Stimulated activated naive CD8-positive, alpha-beta T cell treated with anti-CD3 and anti-CD28 coated beads, Interleukin-15, amount 100 ng/mL, for 72 hours (primary cell): Measurements from ENCODE around the gene NUP93.
"Not testable (repeated sequence)": the region's sequence is repeated elsewhere in the genome, so short reads cannot be mapped to it uniquely, and the experiment has no call there.

ENCODE experiments used
- ATAC-seq: fragments of 150-1000 bp; cut with Tn5 transposase; 2 replicates; pipeline ENCODE4 v1.10.0; 2021; ENCODE audit warnings: mild to moderate bottlenecking, moderate library complexity
- DNase-seq, 2 donors: peaks; one replicate each; pipeline ENCODE4 v3.0.0; 2021 to 2022
- H3K27ac Mint-ChIP-seq, 2 donors: one replicate each; pipeline ENCODE4 v1.8.0; 2022; ENCODE audit warnings: mild to moderate bottlenecking in 2 of 2, mixed read lengths in 2 of 2, moderate library complexity in 2 of 2
- H3K27me3 Mint-ChIP-seq: one replicate; pipeline ENCODE4 v1.8.0; 2022; ENCODE audit warnings: mixed read lengths
- H3K4me1 Mint-ChIP-seq: one replicate; pipeline ENCODE4 v1.8.0; 2022; ENCODE audit warnings: mild to moderate bottlenecking, mixed read lengths
- H3K4me3 Mint-ChIP-seq, 2 donors: one replicate each; pipeline ENCODE4 v1.8.0; 2022; ENCODE audit warnings: mild to moderate bottlenecking in 2 of 2, mixed read lengths in 2 of 2, moderate library complexity in 1 of 2
- H3K9me3 Mint-ChIP-seq, 2 donors: one replicate each; pipeline ENCODE4 v1.8.0; 2022; ENCODE audit warnings: mixed read lengths in 2 of 2

NUP93 gene

DNA sequence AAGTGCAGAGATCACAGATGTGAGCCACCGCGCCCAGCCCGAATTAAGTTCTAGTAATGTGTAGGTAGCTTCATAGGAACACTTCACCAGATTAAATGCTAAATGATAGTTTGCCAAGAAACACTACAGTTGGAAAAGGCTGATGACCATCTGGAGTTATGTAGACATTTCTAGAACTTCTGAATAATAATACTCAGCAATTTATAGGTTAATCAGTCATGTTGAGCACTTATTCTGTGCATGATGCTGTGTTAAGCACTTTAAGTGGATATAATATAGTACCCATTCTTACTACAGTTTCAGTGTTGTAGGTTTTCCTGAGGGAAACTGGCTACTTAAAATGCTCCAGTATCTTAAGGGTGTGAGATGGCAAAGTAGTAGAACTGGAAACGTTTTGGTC, 45.2 kb downstream of the NUP93 start:
- Mint-ChIP-seq H3K27me3 (no peaks in the 10 kb centered on the region), H3K27ac (no peak overlapping the region), H3K4me3 (no peak overlapping the region), H3K4me1 (peaks cover 49% of the 10 kb centered on the region), H3K9me3 (no peaks in the 10 kb centered on the region)
- DNase-seq (no peak), ATAC-seq (no peak)

DNA sequence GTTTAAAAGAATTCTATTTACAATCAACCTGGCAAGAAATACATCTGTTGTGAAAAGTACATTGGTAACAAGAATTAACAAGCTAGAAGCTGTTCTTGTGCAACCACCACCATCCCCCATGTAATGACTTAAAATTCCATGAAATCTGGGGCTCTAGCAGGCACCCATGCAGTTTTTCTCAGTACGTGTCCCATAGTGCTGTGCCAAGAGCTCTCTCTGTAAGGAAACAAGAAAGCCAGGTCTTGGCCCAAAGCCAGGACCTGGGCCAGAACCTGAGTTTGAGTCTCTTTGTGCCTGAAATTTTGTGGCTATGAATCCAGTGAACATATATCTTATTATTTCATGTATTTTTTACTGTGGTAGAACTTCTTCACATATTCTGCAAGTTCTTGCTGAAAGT, 46.6 kb downstream of the NUP93 start:
- DNase-seq, result no peak
- Mint-ChIP-seq H3K4me3 (no peak overlapping the region), H3K27me3 (no peaks in the 10 kb centered on the region), H3K4me1 (peaks cover 35% of the 10 kb centered on the region), H3K9me3 (no peaks in the 10 kb centered on the region), H3K27ac (no peak overlapping the region)
- ATAC-seq, result no peak

GRCh38 chr16:56777001-56777400, 47.1 kb downstream of the NUP93 start:
- Mint-ChIP-seq H3K27ac (no peak overlapping the region), H3K27me3 (no peaks in the 10 kb centered on the region), H3K4me3 (no peak overlapping the region), H3K9me3 (no peaks in the 10 kb centered on the region), H3K4me1 (peaks cover 31% of the 10 kb centered on the region)
- DNase-seq (no peak), ATAC-seq (no peak)

DNA sequence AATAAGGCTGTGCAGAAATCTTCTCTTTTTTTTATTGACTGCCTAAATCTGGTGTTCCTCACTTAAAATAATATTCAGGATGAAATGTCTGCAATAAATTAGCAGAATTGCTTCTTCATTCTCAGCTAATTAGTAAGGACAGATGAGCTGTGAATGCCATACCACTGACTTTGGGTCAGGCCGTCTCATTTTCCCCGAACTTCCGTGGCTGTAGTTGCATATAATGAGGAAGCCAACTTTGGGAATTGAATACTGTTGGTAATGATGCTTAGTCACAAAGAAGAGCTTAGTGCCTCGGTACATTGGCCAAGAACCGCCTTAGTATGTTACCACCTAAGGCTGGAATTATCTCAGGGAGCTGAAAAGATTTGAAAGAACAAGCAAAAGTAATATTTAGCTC, 47.6 kb downstream of the NUP93 start:
- H3K4me1 Mint-ChIP-seq, result peaks cover 28% of the 10 kb centered on the region
- ATAC-seq (no peak), DNase-seq (no peak)
- H3K9me3 Mint-ChIP-seq, result no peaks in the 10 kb centered on the region
- H3K4me3 Mint-ChIP-seq, result no peak overlapping the region
- no peaks in the 10 kb centered on the region for H3K27me3 Mint-ChIP-seq
- H3K27ac Mint-ChIP-seq, result no peak overlapping the region

GRCh38 chr16:56779906-56780305, 50.0 kb downstream of the NUP93 start:
- DNase-seq (no peak), ATAC-seq (no peak)
- Mint-ChIP-seq H3K27me3 (no peaks in the 10 kb centered on the region), H3K4me1 (peaks cover 29% of the 10 kb centered on the region), H3K4me3 (no peak overlapping the region), H3K9me3 (no peaks in the 10 kb centered on the region), H3K27ac (no peak overlapping the region)

- peaks cover 29% of the 10 kb centered on the region for H3K4me1 Mint-ChIP-seq
- H3K27ac Mint-ChIP-seq, result no peak overlapping the region
- H3K27me3 Mint-ChIP-seq, result no peaks in the 10 kb centered on the region
- ATAC-seq, result no peak
- no peaks in the 10 kb centered on the region for H3K9me3 Mint-ChIP-seq
- no peak for DNase-seq
- no peak overlapping the region for H3K4me3 Mint-ChIP-seq
These were observed 50.7 kb downstream of the NUP93 start for GRCh38 chr16:56780646-56781045.

- Mint-ChIP-seq H3K9me3 (no peaks in the 10 kb centered on the region), H3K27ac (peak overlapping the region in 1 of 2 donors; percentile 28), H3K4me1 (peaks cover 29% of the 10 kb centered on the region), H3K4me3 (no peak overlapping the region), H3K27me3 (no peaks in the 10 kb centered on the region)
- no peak for DNase-seq
- no peak for ATAC-seq
These were observed 51.6 kb downstream of the NUP93 start for GRCh38 chr16:56781528-56781961.

DNA sequence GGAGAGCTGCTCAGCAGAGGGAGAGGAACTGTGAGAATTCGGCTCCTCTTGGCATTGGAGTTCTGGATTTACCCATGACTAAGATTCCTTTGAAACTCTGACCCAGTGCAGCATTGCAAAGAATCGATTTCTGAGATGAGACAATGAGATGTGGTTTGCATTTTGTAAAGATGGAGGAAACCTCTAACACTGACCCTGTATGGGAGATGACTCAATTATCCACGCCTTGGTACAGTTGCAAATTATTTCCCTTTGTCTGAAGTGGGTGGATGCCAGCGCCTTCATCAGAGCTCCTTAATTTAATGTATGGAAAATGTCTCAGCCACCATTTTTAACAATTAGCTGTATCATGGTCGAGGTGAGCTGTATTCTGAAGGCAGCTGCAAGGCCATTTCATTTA, 53.4 kb downstream of the NUP93 start:
- Mint-ChIP-seq H3K4me3 (no peak overlapping the region), H3K4me1 (peaks cover 23% of the 10 kb centered on the region), H3K27ac (no peak overlapping the region), H3K27me3 (no peaks in the 10 kb centered on the region), H3K9me3 (no peaks in the 10 kb centered on the region)
- ATAC-seq (peak; percentile 59), DNase-seq (no peak)

DNA sequence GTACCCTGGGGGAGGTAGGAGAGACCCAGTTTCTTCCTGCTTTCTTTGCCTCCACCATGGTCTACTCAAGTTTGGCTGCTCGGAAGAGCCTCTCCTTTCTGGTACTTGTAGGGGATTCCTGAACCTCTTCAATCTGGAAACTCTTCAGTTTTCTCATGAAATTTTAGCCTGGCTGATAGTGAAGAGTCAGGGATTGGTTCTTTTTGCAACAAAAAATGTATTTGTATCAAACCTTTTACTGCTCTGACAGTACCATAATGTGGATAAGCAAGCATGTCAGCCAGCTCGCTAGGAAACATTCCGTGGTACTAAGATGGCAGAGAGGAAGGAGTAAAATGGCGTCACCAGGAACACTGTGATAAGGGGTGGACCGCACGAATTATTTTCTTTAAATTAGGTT, 55.4 kb downstream of the NUP93 start:
- peaks cover 12% of the 10 kb centered on the region for H3K4me1 Mint-ChIP-seq
- no peak overlapping the region for H3K27ac Mint-ChIP-seq
- ATAC-seq (no peak), DNase-seq (no peak)
- H3K9me3 Mint-ChIP-seq, result no peaks in the 10 kb centered on the region
- H3K27me3 Mint-ChIP-seq, result no peaks in the 10 kb centered on the region
- no peak overlapping the region for H3K4me3 Mint-ChIP-seq

GRCh38 chr16:56787167-56787566, 57.2 kb downstream of the NUP93 start:
- Mint-ChIP-seq H3K27me3 (no peaks in the 10 kb centered on the region), H3K9me3 (no peaks in the 10 kb centered on the region), H3K4me3 (no peak overlapping the region), H3K27ac (no peak overlapping the region), H3K4me1 (peaks cover 12% of the 10 kb centered on the region)
- ATAC-seq (no peak), DNase-seq (no peak)

- H3K27me3 Mint-ChIP-seq, result no peaks in the 10 kb centered on the region
- H3K4me3 Mint-ChIP-seq, result no peak overlapping the region
- no peak for DNase-seq
- H3K27ac Mint-ChIP-seq, result no peak overlapping the region
- no peak for ATAC-seq
- H3K9me3 Mint-ChIP-seq, result no peaks in the 10 kb centered on the region
- peaks cover under 1% of the 10 kb centered on the region for H3K4me1 Mint-ChIP-seq
These were observed 58.5 kb downstream of the NUP93 start for GRCh38 chr16:56788435-56788834.

- Mint-ChIP-seq H3K9me3 (no peaks in the 10 kb centered on the region), H3K27ac (no peak overlapping the region), H3K27me3 (no peaks in the 10 kb centered on the region), H3K4me3 (no peak overlapping the region), H3K4me1 (no peaks in the 10 kb centered on the region)
- no peak for DNase-seq
- no peak for ATAC-seq
These were observed 59.4 kb downstream of the NUP93 start for GRCh38 chr16:56789360-56789759.

DNA sequence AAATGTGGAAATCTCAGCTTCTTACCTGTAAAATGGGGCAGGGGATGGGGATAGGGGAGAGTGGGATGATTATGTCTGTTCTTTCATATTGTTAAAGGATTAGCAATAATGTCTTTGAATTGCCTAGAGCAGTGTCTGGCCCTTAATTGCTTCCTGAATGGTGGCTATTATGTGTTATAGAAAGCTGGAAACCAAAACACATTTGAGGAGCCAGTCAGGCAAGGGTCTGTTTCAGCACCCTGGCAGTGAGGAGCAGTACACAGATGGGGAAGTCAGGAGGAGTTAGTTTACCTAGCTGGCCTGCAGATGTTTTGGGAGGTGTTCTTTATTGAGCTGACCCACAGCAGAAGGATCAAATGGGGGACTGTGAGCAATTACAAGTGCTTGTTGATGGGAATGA, 63.0 kb downstream of the NUP93 start:
- ATAC-seq, result no peak
- Mint-ChIP-seq H3K27ac (no peak overlapping the region), H3K4me3 (no peak overlapping the region), H3K4me1 (no peaks in the 10 kb centered on the region), H3K9me3 (no peaks in the 10 kb centered on the region), H3K27me3 (no peaks in the 10 kb centered on the region)
- no peak for DNase-seq

- no peaks in the 10 kb centered on the region for H3K9me3 Mint-ChIP-seq
- DNase-seq, result no peak
- no peaks in the 10 kb centered on the region for H3K27me3 Mint-ChIP-seq
- no peaks in the 10 kb centered on the region for H3K4me1 Mint-ChIP-seq
- no peak overlapping the region for H3K27ac Mint-ChIP-seq
- no peak overlapping the region for H3K4me3 Mint-ChIP-seq
- no peak for ATAC-seq
These were observed 63.6 kb downstream of the NUP93 start for GRCh38 chr16:56793492-56793891.

DNA sequence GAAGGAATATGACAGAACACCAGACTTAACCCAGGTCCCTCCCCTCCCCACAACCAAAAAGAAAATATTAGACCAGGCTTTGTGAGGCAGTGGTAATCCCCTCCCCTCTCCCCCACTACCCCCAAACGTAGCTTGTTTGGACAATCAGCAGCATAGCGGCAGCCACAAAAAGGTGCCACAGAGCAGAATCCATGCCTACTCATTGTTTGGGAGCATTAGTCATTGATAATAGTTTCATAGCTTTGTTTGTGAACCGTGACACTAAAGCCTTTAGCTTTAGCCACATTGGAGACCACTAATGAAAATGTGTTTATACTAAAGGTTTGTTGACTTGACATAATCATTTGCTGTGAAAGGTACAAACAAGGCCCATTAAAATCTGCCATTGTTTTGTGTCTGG, 65.1 kb downstream of the NUP93 start:
- Mint-ChIP-seq H3K9me3 (no peaks in the 10 kb centered on the region), H3K27ac (no peak overlapping the region), H3K27me3 (no peaks in the 10 kb centered on the region), H3K4me1 (no peaks in the 10 kb centered on the region), H3K4me3 (no peak overlapping the region)
- ATAC-seq (no peak), DNase-seq (no peak)

DNA sequence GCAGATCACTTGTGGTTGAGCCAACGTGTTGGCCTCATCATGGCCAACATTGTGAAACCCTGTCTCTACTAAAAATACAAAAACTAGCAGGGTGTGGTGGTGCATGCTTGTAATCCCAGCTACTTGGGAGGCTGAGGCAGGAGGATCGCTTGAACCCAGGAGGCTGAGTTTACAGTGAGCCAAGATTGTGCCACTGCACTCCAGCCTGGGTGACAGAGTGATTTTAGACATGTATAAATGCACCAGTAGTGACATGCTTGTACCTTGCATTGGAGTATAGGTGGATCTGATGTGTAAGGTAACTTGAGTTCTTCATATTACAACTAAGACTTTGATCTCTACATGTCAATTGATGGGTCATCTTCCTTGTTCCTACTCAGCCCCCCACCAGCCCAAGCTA, 67.1 kb downstream of the NUP93 start:
- not testable (repeated sequence) for H3K9me3 Mint-ChIP-seq, H3K4me1 Mint-ChIP-seq, H3K27me3 Mint-ChIP-seq, DNase-seq, H3K4me3 Mint-ChIP-seq, ATAC-seq
- peak overlapping the region in 1 of 2 donors; percentile 62 for H3K27ac Mint-ChIP-seq

DNA sequence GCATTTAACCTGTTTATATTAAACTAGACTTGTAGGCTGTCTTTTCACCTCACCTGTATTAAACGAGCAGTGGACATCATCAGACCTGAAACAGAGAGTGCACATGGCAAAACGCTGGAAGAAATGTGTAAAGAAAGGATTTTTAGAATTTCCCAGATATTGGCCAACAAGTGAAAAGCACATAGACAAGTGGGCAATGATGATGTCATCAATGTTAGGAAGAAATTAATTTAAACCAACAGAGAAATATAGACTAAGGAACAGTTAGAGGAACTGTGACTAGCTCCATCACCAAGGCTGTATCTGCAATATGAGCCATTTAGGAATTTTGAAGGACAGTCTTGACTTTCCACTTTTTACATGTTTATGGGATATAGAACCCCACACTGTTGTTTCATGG, 67.9 kb downstream of the NUP93 start:
- DNase-seq (no peak), ATAC-seq (no peak)
- Mint-ChIP-seq H3K27ac (no peak overlapping the region), H3K4me3 (no peak overlapping the region), H3K4me1 (no peaks in the 10 kb centered on the region), H3K27me3 (no peaks in the 10 kb centered on the region), H3K9me3 (no peaks in the 10 kb centered on the region)

- DNase-seq (no peak), ATAC-seq (no peak)
- no peaks in the 10 kb centered on the region for H3K4me1 Mint-ChIP-seq
- no peaks in the 10 kb centered on the region for H3K27me3 Mint-ChIP-seq
- H3K27ac Mint-ChIP-seq, result no peak overlapping the region
- H3K9me3 Mint-ChIP-seq, result no peaks in the 10 kb centered on the region
- H3K4me3 Mint-ChIP-seq, result no peak overlapping the region
These were observed 69.0 kb downstream of the NUP93 start for GRCh38 chr16:56798955-56799354.
